Stimulated activated memory B cell treated with anti-CD40 and anti-IgM and Interleukin-4, amounts not matched to agents 10 μg/mL and 1 μg/mL and 100 μg/mL, for 72 hours (primary cell): ENCODE data around the gene GUCY1B1.

Source experiments
- ATAC-seq: fragments of 150-1000 bp; cut with Tn5 transposase; 2 replicates; pipeline ENCODE4 v1.10.0; 2021
- H3K27ac Mint-ChIP-seq: one replicate; pipeline ENCODE4 v1.8.0; 2022; ENCODE audit warnings: mild to moderate bottlenecking, mixed read lengths
- H3K27me3 Mint-ChIP-seq: one replicate; pipeline ENCODE4 v1.8.0; 2022; ENCODE audit warnings: mixed read lengths
- H3K36me3 Mint-ChIP-seq: one replicate; pipeline ENCODE4 v1.8.0; 2022; ENCODE audit warnings: mixed read lengths
- H3K4me1 Mint-ChIP-seq: one replicate; pipeline ENCODE4 v1.8.0; 2022; ENCODE audit warnings: mixed read lengths
- H3K4me3 Mint-ChIP-seq: one replicate; pipeline ENCODE4 v1.8.0; 2022; ENCODE audit warnings: mild to moderate bottlenecking, moderate library complexity, mixed read lengths
- H3K9me3 Mint-ChIP-seq: one replicate; pipeline ENCODE4 v1.8.0; 2022; ENCODE audit warnings: mixed read lengths

The GUCY1B1 gene

DNA sequence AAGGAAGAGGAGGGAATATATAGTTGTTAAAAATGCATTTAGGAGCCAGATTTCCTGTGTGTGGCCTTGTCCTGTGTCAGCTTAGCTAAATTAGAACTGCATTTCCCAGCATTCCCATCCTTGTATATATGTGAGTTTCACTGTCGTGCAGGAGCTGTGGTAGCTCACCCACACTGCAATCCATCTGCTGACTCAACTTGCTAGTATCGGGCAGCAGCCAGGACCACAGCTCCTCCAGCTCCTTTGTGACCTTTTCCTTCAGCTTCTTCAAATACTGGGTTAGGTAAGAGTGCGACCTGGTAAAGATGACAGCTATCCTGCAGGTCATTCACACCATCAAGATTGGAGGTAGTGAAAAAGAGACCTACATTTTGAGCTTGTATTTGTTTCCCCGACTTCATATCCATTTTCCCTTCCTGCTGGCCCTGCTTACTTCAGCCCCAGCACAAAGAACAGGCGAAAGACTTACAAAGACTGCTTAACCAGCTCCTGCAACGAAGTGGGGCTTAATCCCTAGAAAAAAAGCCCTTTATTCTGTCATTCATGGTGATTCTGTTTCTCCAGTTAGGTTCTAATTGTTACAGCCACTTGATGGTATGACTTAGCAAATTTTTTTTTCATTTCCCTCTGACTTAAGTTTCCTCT is 95.9 kb downstream of the GUCY1B1 start:
- H3K36me3 Mint-ChIP-seq: no peaks in the 10 kb centered on the region
- H3K27ac Mint-ChIP-seq: no peak overlapping the region
- no peak overlapping the region for H3K4me3 Mint-ChIP-seq
- ATAC-seq: no peak
- no peaks in the 10 kb centered on the region for H3K4me1 Mint-ChIP-seq
- H3K27me3 Mint-ChIP-seq: no peaks in the 10 kb centered on the region
- peaks cover 2% of the 10 kb centered on the region for H3K9me3 Mint-ChIP-seq

DNA sequence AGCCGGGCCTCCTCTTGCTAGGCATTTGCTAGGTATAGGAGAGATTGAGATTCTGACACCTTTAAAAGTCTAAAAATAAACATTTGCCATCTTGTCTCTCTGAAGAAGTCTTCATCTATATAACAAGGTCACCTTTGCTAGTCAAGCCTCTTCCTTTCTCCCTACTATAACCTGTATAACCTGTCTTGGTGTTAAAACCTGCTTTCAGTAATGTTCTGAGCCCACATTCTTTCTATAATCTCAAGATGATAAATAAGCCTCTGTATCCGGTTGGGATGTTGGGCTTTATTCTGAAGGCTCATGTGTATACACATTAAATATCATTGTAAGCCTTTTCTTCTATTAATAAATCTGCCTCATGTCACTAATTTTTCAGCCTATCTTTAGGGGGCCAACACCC is 97.1 kb downstream of the GUCY1B1 start:
- no peaks in the 10 kb centered on the region for H3K27me3 Mint-ChIP-seq
- H3K36me3 Mint-ChIP-seq: no peaks in the 10 kb centered on the region
- no peak overlapping the region for H3K4me3 Mint-ChIP-seq
- H3K4me1 Mint-ChIP-seq: no peaks in the 10 kb centered on the region
- no peaks in the 10 kb centered on the region for H3K9me3 Mint-ChIP-seq
- H3K27ac Mint-ChIP-seq: no peak overlapping the region
- ATAC-seq: no peak
